Cortex of kidney (tissue), 1 donor: Measurements from ENCODE around the gene LHX1.

Experiments
- DNase-seq: peaks from one replicate; lab custom pipeline; 2025; lab: John Stamatoyannopoulos, UW

LHX1 gene

DNA sequence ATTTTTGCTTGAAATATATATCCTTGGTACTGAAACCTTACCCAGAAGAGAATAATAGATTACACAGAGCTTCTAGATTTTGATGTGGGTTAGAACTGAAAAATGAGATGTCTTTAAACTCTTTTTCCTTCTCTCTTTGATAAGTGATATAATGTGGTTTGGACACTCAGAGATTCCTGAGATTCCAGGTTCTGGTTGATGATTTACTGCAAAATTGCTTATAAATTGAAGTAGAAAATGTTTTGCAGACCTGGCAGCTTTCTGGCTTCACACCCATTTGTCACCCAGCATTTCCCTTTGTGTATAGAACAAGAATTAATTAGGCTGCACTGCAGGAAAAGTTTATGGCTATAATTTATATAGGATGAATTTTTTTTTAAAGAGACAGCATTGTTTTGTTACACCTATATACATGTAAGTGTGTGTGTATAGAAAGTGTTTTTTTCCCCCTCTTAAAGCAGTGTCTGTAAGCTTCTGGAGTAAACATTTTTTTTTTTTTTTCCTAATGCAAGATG lies 35.0 kb downstream of the LHX1 start:
- no peak for DNase-seq

DNA sequence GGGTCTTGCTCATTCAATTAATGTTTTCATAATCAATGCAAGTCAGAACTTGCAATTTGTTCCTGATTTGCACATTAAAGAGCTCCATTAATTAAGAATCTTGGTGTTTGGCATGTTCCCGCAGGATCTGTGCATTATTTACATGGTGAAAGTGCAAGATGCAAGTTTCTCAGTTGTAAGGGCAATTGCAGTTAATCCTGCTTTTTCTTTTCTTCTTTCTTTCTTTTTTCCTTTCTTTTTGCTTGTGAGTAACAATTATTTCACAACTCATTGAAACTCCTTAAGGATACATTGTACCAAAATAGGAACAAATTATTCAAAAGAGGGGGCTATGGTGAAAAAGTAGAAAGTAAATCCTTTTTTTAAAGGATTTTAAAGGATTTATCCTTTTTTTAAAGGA lies 35.6 kb downstream of the LHX1 start:
- no peak for DNase-seq

DNA sequence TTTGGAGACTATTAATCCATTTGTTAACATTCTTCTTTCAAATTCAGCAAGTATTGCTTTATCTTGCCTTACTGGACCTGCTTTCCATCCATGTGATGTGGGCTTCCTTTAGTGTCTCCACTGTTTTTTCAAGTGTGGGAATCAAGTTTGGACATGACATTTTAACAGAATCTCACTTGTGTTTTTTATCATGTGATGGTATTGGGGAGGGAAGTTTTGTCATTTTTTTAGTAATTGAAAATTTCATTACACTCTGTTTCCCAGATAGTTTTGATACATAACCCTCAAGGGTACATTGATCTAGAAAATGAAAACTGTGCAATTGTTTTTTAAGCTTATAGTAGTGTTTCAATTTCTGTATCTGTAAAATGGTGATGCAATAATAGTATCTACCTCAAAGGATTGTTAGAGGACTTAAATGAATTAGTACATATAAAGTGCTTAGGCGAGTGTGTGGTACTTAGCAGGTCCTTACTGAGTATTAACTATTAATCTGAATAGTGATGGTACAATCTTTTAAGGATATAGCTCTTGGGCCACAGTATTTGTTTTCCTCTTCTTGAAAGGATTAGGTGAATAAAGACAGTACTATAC lies 38.7 kb downstream of the LHX1 start:
- DNase-seq = no peak

DNA sequence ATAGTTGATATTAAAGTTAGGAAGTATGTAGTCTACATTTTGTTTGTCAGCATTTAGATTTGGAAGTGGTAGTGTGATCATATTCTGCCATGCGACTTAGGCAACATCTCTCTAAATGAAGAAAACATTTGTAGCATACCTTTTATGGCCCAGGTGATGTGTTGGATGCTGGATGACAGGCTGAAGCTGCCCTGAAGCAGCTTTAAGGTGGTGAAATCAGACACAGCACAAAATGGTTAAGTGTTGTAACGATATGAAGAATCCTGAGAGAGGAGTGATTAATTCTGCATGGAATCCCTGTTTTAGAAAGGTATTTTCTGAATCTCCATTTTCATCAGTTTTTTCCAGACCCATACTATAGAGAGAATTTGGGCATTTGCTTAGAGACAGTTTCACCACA lies 39.8 kb downstream of the LHX1 start:
- no peak for DNase-seq

DNA sequence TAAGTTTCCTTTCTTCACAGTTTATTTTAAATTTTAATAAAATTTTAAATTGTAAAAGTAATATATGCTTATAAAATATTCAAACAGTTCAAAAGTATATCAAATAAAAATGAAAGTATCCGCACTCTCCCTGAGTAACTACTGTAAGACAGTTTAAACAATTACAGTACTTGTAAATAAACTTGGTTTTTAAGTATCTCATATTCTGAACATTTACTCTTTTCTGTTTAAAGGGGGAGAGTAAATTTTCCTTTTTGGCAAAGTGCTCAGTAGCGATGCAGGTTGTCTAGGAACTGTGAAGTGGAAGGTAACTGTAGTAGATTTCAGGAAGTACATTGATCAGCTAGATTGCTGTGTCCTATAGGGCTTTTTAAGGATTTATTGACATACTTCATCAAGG lies 40.3 kb downstream of the LHX1 start:
- no peak for DNase-seq

DNA sequence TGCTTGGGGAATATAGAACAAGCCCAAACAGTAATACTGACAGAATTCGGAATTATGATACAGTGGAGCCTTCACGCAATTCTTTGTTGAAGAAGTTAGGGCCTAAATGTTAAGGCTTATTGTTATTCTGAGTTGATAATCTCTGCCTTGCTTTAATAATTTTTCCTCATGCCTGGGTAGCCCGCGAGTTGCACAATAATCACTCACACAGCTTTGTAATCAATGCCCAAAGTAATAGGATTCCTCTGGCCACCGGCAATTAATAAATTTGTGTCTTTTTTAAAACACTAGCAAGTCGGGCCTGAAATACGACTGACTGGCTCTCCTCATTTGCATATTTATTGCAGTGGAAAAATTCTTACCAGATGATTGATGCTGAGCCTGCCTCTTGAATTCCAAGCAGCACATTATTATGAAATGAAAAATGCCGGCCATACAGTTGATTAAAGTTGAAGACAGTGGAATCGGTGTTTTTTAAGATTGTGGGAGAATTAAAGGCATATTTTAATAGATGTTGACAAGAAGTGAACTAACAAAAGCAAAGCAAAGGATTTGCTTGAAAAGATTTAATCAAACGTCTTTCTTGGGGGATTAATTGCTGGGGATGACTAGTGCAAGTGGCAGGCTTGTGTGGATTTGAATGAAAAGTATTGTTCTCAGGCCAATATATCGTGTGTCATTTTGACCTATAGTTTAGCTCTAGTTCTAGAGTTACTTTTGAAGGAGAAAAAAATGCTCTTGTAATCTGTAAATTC lies 41.7 kb downstream of the LHX1 start:
- DNase-seq = no peak

DNA sequence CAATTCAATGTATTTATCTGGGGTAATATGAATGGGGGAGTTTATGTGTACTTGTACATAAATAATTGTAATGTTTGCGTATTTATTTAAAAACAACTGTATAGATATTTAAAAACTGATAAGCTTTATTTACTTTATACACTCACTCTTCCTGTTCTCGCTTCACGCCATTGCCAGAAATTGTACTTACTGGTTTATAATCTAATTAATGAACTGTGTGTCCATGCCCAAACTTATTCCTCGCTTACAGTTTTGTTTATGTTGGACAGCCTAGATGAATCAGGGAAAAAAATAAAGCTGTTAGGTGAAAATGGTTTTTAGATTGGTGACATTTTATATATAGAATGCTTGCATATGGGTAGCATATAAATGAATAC lies 42.3 kb downstream of the LHX1 start:
- no peak for DNase-seq

DNA sequence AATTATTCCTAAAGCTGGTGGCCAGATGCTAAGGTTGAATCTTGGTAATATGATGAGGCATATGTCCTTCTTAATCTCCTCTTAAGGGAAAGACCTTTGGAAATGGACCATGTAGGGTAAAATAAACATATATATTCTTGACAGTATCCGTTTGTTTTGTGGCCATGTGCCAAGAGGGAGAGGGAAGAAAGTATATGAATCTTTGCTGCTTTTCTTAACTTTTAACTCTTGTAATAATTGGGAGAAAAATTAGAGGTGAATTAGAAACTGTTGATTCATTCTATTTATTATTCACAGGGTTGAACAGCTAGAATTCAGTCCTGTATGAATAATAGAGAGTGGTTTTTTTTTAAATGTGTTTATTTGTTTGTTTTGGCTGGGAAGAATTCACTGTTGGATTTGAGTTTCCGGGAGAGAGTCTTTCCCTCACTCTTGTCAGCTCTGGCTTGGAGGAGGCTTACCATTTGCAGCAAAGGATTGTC lies 43.0 kb downstream of the LHX1 start:
- no peak for DNase-seq

DNA sequence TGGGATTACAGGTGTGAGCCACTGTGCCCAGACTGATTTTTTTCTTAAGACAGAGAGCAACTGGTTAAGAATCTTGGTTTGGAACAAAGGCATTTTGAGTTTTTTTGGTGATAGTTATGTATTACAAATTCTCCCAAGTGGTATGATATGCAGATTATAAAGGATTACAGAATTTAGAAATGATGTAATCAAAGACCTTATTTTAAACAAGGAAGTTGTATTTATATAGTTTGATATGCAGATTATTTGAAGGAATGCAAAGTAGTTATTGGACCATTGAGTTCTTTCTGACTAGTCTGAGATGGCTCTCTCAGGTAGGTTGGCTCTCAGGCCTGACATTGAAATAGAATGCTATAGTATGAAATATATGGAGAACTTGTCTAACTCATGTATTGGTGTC lies 46.3 kb downstream of the LHX1 start:
- DNase-seq = no peak

DNA sequence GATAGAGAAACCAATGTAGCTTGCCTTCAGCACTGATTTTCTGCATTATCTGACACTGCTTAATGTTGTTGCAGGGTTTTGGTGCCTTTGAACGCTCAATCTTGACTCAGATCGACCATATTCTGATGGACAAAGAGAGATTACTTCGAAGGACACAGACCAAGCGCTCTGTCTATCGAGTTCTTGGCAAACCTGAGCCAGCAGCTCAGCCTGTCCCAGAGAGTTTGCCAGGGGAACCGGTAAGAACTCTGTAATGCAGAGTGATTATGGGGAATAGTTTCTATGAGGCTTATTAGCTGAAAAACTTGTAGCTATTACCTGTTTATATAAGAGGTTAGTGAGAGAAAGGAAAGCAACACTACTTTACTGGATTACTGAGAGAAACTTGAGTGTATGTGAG lies 51.9 kb downstream of the LHX1 start:
- DNase-seq = no peak

DNA sequence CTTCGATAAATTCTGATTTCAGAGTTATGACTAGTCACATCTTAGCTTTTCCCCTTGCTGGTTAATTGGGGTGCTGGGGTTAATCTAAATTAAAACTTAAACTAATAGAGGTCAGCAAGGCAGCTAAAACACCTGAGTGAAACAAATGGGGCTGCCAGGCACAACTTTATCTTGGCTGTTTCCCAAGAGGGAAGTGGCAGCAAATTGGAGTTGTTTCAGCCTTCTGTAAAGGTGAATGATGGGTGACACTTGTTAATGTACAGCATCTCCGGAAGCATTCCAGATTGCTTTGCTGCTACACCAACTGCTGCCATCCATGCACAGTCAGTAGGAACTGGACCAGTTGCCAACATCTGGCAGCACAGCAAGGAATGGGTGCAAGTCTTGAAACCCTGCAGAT lies 55.4 kb downstream of the LHX1 start:
- no peak for DNase-seq

DNA sequence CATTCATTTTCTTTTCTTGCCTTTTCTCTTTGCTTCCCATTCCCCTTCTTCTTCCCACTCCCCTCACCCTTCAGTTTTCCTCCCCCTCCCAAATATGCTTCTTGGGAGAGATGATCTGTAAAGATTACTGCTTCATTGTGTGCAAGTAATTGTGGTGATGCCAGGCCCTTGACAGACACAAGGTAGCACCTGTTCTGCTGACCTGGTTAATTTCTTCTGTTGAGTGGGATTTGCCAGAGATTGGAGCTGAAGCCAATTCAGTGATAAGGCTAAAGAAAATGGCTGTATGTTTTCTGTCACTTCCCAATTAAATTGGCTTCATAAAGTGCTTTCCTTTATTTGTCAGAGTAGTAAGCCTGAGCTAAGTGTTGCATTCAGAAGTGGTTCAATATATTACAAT lies 56.0 kb downstream of the LHX1 start:
- no peak for DNase-seq
